GM12801 (cell line): Measurements from ENCODE around the gene TIMP2.

Source experiments
- TF ChIP-seq, protein P1 (sequence below): IDR thresholded peaks from one replicate; pipeline ENCODE4 v1.5.1; 2011; ENCODE audit warnings: control low read depth; ENCODE audit not compliant: insufficient read length; ENCODE audit errors: extremely low read depth

Gene TIMP2

DNA sequence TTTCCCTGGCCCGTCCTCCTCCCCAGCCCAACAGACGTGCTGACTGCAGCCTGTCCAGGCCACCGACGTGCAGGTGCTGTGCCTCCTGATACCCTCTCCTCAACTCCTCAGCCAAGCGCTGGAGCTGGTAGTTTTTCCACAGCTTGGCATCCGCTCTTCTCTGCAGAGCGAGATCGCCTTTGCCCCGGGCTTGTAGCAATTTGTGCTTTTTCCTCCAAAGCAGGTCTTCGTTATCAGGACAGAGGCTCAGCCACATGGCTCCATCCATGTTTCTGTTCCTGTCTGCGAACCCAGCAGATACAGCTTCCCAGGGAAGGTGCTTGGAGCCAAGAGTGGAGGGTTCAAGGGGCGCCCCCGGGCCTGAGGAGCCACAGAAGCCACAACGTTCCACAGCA is 33.1 kb downstream of the TIMP2 start:
- TF ChIP-seq, protein P1, sequence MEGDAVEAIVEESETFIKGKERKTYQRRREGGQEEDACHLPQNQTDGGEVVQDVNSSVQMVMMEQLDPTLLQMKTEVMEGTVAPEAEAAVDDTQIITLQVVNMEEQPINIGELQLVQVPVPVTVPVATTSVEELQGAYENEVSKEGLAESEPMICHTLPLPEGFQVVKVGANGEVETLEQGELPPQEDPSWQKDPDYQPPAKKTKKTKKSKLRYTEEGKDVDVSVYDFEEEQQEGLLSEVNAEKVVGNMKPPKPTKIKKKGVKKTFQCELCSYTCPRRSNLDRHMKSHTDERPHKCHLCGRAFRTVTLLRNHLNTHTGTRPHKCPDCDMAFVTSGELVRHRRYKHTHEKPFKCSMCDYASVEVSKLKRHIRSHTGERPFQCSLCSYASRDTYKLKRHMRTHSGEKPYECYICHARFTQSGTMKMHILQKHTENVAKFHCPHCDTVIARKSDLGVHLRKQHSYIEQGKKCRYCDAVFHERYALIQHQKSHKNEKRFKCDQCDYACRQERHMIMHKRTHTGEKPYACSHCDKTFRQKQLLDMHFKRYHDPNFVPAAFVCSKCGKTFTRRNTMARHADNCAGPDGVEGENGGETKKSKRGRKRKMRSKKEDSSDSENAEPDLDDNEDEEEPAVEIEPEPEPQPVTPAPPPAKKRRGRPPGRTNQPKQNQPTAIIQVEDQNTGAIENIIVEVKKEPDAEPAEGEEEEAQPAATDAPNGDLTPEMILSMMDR = no peak

DNA sequence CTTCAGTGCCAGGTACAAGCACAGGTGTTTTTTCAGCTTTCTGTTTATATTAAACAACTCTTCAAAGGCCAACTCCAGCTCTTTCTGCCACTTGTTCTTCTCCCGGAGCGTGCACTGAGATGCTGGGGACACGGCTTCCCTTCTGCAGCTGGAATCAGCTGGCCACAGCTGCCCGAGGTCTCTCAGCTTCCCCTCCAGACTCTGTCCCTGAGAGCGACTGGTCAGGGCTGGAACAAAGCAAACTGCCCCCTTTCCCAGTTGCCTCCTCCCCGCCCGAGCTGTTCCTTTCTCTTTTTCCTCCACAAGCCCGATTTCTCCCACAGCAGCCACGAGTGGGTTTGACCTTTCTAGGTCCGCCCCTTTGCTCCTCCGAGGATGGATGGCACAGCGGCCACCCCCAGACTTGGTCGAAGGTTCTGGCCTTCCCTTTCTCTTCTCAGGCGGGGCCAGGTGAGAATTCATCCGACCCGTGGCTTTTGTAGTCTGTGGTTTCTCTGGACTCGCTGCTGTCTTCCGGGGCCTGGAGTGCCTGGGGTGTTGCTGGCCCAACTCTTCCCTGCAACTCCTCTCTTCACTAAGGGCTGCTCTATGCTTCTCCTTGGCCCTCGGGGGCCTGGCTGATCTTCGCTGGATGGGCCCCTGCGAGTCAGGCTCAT is 33.7 kb downstream of the TIMP2 start:
- TF ChIP-seq, protein P1 = no peak

DNA sequence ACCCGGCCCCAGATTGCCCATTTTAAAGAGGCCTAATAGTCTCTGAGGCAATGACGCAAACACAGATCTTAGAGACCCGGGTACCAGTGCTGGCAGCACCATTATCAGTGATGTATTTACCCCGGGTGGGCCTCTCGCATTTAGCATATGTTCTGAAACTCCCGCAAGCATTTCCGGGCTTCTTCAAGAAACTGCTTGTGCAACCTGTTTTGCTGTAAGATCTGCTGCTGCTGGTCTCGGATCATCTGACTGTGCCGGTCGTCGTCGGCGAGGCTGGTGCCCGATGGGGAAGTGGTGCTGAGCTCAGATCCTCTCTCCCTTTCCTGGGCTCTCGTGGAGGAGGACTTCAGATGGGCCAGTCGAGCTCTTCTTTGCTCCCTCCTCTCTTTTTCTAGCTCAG is 34.7 kb downstream of the TIMP2 start:
- TF ChIP-seq, protein P1 = no peak

DNA sequence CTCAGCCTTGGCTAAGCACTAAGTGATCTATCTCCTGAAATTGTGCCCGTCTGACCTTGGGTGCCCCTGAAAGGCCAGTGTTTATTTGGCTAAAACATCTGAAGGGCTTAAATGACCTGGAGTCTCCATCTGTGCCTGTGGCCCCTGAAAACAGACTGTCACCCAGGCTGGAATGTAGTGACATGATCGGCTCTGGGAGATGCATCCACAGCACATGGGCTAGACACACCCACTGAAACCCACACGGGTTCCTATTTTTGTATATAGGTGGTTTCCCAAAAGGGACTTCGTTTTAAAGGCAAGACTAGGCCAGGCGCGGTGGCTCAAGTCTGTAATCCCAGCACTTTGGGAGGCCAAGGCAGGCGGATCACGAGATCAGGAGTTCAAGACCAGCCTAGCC is 35.7 kb downstream of the TIMP2 start:
- TF ChIP-seq, protein P1 = no peak

DNA sequence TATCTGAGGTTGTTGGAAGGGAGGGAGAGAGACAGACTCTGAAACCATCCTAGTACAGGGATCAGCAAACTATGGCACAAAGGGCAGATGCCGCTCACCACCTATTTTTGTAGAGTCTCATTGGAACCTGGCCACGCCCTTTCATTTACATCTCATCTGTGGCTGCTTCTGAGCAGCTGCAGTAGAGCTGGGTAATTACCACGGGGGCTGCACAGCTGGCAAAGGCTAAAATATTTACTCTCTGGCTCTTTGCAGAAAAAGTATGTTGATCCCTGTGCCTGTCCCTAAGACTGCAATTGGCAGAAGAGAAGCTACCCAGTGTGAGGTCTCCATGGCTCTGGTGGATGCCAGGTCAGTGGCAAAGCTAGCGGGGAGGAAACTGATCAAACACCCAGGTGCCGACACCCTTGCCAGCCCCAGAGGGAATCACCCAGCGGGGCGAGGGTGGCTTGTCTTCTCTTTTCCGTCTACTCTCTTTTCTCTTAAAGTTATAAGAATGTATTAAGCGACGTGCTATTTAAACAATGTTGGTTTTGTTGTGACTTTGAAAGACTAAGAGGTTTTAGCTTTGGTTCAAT is 36.2 kb downstream of the TIMP2 start:
- TF ChIP-seq, protein P1 = no peak

DNA sequence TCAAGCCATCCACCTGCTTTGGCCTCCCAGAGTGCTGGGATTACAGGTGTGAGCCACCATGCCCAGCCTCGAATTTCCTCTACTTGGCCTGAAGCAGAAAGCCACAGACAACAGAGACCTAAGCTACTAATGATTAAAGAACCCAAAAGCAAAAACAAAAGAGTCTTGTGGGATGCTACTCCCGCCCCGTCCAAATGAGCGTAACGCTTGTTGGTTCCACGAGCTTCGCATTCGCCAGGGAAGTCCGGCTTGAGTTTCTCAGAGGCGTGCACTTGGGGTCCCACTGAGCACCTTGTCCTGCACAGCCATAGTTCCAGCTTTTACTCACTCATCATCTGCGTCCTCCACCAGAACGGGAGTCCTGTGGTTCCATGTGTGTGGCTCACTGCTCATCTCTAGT is 38.2 kb downstream of the TIMP2 start:
- TF ChIP-seq, protein P1 = no peak

DNA sequence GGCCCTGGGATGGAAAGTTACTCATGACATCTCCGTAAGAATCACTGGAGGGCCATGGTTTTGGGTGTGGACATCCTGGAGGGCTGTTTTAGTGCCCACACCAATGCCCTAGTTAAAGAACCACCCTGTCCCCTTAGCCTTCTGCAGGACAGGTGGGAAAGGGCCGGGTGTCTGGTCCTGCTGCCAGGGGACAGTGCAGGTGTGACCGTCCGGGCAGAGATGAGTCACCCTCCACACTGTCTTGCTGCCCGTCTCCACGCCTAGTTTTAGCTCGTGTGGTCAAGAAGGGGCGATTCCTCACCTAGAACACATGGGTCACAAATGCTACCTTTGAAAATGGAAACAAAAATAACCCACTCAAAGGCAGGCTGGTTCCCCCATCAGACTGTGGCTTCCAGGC is 39.2 kb downstream of the TIMP2 start:
- TF ChIP-seq, protein P1 = no peak
